Measurements from ENCODE around the gene RUBCN.
"Not testable (repeated sequence)": the region's sequence is repeated elsewhere in the genome, so short reads cannot be mapped to it uniquely, and the experiment has no call there.

The RUBCN gene

DNA sequence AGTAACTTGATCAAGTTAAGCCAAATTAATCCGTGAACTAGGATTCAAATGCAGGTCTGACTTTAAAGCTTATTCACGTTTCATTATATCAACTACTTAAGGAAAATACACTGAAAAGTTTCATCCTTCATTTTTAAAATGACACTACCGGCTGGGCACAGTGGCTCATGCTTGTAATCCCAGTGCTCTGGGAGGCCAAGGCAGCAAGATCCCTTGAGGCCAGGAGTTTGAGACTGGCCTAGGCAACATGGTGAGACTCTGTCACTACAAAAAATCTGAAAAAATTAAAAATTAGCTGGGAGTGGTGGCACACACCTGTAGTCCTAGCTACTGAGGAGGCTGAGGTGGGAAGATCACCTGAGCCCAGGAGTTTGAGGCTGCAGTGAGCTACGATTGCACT lies 3.7 kb downstream of the RUBCN start:
- no peak for DNase-seq

DNA sequence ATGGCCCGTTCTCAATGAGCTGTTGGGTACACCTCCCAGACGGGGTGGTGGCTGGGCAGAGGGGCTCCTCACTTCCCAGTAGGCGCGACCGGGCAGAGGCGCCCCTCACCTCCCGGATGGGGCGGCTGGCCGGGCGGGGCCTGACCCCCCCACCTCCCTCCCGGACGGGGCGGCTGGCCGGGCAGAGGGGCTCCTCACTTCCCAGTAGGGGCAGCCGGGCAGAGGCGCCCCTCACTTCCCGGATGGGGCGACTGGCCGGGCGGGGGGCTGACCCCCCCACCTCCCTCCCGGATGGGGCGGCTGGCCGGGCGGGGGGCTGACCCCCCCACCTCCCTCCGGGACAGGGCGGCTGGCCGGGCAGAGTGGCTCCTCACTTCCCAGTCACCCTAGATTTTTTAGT lies 5.2 kb downstream of the RUBCN start:
- DNase-seq = not testable (repeated sequence)

DNA sequence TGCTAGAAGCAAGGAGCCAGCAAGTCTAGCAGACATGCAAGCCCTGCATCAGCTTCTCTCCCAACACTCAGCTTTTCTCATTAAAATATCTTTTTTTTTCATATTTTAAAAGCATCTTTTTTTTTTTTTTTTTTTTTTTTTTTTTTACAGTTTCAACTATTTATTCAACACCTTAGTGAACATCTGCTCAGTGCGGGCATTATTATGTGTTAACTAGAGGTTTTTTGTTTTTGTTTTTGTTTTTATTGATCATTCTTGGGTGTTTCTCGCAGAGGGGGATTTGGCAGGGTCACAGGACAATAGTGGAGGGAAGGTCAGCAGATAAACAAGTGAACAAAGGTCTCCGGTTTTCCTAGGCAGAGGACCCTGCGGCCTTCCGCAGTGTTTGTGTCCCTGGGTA lies 5.9 kb downstream of the RUBCN start:
- DNase-seq = not testable (repeated sequence)

GRCh38 chr3:197730200-197730599 lies 6.5 kb downstream of the RUBCN start:
- DNase-seq = peak; percentile 20

- DNase-seq = no peak
Measured at GRCh38 chr3:197728487-197728886, 8.2 kb downstream of the RUBCN start.

GRCh38 chr3:197727878-197728277 lies 8.8 kb downstream of the RUBCN start:
- DNase-seq = not testable (repeated sequence)

DNA sequence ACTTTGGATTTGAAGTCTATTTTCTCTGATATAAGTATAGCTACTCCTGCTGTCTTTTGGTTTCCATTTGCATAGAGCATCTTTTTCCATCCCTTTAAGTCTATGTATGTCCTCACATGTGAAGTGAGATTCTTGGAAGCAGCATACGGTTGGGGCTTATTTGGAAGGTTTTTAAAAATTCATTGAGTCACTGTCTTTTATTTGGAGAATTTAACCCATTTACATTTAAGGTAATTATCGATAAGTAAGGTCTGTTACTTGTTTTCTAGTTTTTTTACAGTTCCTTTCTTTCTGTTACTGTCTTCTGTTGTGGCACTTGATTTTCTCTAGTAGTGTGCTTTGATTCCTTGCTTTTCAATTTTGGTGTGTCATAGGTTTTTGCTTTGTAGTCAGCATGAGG lies 14.0 kb downstream of the RUBCN start:
- DNase-seq = no peak

DNA sequence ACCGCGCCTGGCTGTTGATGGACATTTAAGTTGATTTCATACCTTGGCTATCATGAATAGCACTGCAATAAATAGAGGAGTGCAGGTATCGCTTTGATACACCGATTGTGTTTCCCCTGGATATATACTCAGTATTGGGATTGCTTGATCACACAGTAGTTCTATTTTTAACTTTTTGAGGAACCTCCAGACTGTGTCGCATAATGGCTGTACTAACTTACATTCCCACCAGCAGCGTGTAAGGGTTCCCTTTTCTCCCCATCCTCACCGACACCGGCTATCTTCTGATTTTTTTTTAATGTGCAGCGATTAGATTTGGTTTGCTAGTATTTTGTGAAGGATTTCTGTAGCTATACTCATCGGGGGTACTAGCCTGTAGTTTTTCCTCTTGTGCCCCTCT lies 16.0 kb downstream of the RUBCN start:
- DNase-seq = no peak

GRCh38 chr3:197718891-197719290 lies 17.8 kb downstream of the RUBCN start:
- no peak for DNase-seq

- DNase-seq = no peak
Measured at GRCh38 chr3:197714251-197714650, 22.5 kb downstream of the RUBCN start.

DNA sequence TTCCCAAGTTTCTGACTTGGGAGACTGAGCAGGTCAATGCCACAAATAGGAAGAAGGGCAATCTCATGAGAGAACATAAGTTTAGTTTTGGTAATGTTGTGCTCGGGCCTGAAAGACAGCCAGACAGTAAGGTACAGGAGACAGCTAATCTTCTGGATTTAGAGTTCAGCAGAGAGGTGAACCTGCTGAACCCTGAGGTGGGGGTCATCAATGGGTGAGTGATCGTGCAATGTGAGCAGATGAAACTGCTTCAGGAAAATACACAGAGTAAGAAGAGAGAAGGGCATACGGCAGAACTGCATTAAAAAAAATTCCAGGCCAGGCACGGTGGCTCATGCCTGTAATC lies 23.3 kb downstream of the RUBCN start:
- no peak for DNase-seq

DNA sequence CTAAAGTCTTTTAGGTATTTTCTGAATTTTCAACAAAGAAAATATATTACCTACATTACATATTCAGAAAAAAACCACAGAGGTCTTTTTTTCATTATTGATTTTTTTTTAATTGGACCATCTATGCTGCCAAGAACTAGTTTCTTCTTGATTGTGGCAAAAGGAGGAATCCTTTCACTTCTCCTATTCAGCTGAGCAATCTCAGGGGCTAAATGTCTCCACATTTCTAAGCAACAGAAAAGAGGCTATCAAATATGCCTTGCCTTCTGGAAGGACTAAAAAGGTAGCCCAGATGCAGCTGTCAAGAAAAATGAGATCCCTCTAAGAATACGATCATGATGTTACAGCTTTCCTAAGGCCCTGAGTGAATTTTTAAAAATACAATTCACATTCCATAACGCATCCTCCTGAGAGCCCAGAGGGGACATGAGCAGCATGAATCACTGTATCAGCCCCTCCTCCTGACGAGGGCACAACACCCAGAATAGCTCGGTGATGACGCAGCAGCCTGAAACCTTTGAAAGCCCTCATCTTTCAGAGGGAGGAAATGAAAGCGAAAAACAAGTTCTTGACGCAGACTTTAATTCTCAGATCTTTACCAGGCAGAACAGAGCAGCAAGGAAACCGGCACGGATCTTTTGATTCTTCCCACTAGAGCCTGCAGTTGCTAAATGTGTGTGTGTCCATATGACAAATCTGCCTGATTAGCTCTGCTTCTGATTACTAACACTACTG lies 24.6 kb downstream of the RUBCN start:
- no peak for DNase-seq

DNA sequence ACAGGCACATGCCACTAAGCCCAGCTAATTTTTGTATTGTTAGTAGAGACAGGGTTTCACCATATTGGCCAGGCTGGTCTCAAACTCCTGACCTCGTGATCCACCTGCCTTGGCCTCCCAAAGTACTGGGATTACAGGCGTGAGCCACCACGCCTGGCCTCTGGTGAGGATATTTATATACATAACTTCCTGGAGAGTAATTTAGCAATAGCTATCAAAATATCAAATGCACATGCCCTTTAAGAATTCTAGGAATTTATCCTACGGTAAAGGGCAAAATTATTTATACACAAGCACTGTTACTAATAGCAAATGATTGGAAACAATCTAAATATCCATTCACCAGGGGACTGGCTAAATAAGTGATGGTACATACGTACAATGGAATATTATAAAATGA lies 25.7 kb downstream of the RUBCN start:
- not testable (repeated sequence) for DNase-seq

DNA sequence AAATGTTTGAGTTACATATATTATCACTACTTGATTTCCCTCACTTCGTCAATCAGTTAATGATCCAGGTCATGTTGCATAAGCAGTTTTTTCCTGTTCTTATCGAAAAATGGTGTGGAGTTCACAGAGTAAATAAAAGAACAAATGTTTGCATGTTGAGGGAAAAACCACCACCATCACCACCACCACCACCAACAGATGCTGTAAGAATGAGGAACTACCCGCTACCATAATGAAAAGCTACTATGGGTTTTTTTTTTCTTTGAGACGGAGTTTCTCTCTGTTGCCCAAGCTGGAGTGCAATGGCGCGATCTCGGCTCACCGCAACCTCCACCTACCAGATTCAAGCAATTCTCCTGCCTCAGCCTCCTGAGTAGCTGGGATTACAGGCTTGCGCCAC lies 27.6 kb downstream of the RUBCN start:
- DNase-seq = no peak

DNA sequence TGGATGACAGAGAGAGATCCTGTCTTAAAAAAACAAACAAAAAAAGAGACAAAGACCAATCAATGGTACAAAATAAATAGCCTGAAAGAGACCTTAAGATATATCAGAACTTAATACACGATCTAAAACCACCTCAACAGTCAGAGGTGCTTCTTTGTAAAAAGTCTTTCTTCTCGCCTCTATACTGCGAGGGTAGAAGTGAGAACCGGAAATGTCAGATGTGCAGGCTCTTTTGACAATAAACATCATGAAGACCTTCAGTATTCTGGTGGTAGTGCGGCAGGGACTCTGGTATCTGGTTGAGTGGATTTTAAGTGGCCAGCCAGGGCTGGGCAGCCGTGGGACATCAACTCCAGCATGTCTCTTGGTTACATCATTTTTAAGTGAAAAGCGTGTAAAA lies 30.0 kb downstream of the RUBCN start:
- DNase-seq = no peak

DNA sequence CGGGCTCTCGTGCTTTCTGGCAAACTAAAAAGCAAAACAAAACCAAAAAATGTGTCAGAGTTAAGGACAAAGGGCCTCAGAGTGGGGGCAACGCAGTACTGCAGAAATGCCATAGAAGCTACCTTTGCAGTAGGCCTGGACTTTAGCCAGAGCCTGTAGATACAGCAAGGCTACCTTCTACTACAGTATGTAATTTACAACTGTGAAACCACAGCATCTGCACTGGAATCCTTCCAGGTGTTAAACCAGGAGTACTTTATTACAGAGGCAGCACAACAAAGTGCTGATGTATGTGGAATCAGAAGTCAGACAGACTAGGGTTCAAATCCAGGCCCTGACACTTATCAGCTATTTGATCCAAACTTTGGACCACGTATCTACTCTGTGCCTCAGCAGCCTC lies 34.9 kb downstream of the RUBCN start:
- no peak for DNase-seq

- no peak for DNase-seq
Measured at GRCh38 chr3:197700095-197700494, 36.6 kb downstream of the RUBCN start.

GRCh38 chr3:197697355-197697754 lies 39.3 kb downstream of the RUBCN start:
- DNase-seq = no peak

GRCh38 chr3:197694251-197694650 lies 42.5 kb downstream of the RUBCN start:
- no peak for DNase-seq

- DNase-seq = no peak
Measured at GRCh38 chr3:197692641-197693040, 44.1 kb downstream of the RUBCN start.

DNA sequence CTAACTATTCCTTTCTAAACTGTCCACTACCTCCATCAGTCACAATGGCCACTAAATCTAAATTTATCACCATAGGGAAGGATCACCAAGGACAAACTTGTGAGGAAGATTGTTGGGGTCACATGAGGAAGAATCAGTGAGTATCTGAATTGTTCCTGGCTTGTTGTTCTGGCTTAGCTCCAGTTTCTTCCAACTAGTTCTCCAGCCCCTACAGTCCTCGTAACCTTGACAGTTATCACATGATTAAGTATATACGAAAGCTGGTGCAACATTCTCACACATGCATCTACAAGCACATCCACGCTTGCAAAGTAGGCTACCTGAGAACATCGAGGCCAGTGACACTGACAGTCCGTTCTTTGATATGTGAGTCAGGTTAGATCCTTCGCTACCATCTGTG lies 46.0 kb downstream of the RUBCN start:
- no peak for DNase-seq

DNA sequence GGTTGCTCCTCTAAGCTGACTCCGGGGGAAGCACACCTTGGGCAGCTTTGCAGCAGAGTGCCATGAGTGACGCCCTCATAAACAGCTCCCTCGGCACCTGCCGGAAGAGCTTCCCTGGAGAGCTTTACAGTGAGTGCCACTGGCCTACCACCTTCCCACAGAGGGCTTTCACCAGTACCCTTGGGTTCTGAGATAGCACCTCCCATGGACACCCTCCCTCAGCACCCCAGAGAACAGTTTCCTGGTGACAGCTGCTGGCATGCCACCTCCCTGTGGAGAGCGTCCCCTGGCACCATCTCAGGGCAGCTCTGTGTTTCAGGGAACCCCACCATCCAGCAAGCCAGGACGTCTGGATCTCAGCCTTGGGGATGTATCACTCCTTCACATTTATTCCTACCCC lies 49.1 kb downstream of the RUBCN start:
- DNase-seq = no peak

- DNase-seq = no peak
Measured at GRCh38 chr3:197686899-197687298, 49.8 kb downstream of the RUBCN start.

DNA sequence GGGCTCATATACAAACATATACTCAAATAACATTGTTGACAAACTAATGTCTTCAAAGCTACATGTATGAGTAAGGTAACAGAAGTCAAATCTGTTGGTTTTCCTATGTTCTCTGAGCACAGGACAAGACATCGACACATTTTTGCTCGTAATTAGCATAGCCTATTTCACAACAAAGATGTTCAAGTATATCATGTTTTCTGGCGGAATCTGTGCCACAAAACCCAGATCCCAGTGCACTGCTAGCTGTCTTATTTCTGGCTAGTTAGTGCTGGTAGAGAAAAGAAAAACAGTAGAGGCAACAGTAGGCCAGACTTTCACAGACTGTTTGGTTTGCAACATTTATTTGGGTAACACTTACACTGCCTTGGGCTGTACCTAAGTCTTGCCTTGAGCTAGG lies 51.2 kb downstream of the RUBCN start:
- DNase-seq = no peak

- no peak for DNase-seq
Measured at GRCh38 chr3:197683191-197683590, 53.5 kb downstream of the RUBCN start.

DNA sequence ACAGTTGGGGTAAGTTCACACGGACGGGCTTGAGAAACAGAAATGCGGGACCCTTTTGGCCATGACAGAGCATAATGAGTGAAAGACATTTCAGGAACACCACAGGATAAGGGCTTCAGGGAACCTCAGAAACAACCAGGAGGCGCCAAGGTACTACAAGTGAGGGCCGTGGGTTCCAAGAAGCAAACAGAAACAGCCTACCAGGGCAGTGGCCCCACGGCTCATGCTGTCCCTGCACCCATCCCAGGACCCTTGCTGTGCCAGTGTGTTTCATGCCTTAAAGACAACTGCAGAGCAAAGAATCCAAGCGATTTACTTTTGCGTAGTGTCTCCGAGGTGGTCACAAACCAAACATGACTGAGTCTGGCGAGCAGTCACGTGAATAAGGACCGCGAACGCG lies 54.0 kb downstream of the RUBCN start:
- no peak for DNase-seq

Data from DMS79 (cell line).